Gastroesophageal sphincter (tissue), 3 donors: Measurements from ENCODE around the gene TMEM217.

Experiments used
- CTCF ChIP-seq, 4 experiments: fragments of 200-600 bp in 2 of 4; fragments of 450-650 bp in 2 of 4; sonication (generic) in 1 of 4; IDR thresholded peaks; one replicate each; pipeline ENCODE4 v1.5.1; 2017 to 2019; ENCODE audit warnings: antibody characterized with exemption in 4 of 4, mild to moderate bottlenecking in 2 of 4, moderate library complexity in 2 of 4
- POLR2A ChIP-seq, 2 donors: fragments of 450-650 bp; IDR thresholded peaks; one replicate each; pipeline ENCODE4 v1.6.1; 2017; ENCODE audit warnings: antibody characterized with exemption in 2 of 2, mild to moderate bottlenecking in 2 of 2, moderate library complexity in 1 of 2

DNA sequence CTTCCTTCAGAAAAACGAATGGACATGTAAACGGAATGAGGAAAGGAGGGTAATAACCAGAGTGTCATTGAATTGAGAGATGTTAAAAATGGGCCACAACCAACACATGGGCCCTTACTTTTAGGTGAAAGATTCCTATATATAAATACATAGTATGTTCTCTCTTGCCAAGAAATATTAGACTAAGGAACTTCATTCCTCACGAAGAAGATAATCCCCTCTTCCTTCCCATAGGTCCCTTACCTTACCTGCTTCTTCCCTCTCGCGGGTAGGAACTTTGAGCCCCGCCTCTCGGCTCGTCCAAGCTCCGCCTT, 667 bp downstream of the TMEM217 start:
- TF ChIP-seq CTCF (IDR thresholded peaks at IDR 0.05) (no peak), POLR2A (IDR thresholded peaks at IDR 0.05) (no peak)
